GM18873 (cell line): ENCODE measurements around the gene AIM2.
"Not testable (repeated sequence)": the region's sequence is repeated elsewhere in the genome, so short reads cannot be mapped to it uniquely, and the experiment has no call there.

Source experiments
- ATAC-seq: cut with Tn5 transposase; IDR thresholded peaks from one replicate; pipeline ENCODE4 v1.9.1; 2021; ENCODE audit warnings: mild to moderate bottlenecking, moderate library complexity, moderate number of reproducible peaks; ENCODE audit not compliant: unreplicated experiment, low FRiP score

The AIM2 gene

DNA sequence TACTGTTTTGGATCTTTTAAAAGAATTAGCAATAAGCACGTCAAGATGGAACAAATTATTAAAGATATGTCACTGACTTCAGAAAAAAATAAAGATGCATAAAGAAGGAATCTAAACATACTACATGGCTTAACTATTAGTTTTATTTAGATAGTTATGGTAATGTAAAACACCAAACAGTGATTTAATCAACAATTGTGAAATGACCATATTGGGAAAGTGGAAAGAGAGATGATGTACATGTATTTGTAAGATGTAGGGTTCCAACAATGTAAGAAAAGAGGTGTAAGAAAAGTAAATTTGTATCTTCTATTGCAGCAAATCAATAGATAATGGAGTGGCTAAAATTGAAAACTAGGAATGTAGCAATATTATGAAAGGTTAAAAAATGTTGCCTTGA is 6.4 kb upstream of the AIM2 start:
- ATAC-seq = no peak

DNA sequence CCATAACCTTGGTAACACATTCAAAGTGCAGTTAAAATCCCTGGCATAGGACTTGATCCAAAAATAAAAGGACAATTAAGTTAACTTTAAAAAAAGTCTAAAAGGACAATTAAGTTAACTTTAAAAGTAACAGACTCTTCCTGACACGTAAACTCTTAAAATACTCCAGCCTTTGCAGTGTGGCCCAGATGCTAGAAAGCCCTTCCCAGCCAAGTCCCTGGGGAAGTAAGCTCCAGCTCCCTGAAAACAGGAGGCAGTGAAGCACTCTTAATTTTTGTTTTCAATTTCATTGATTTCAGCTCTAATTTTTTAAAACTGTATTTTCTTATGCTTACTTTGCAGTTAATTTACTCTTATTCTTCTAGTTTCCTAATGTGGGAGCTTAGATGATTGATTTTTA is 5.1 kb upstream of the AIM2 start:
- ATAC-seq = no peak

DNA sequence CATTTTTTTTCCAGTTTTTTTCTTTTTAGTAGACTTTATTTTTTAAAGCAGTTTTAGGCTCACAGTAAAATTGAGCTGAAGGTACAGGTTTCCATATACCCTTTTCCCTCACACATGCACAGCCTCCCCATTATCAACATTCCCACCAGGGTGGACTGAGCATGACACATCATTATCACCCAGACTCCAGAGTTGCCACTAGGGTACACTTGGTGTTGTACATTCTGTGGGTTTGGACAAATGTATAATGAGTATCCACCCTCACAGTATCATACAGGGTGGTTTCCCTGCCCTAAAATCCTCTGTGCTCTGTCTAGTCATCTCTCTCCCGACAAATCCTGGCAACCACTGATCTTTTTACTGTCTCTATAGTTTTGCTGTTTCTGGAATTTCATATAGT is 3.0 kb upstream of the AIM2 start:
- ATAC-seq = no peak

DNA sequence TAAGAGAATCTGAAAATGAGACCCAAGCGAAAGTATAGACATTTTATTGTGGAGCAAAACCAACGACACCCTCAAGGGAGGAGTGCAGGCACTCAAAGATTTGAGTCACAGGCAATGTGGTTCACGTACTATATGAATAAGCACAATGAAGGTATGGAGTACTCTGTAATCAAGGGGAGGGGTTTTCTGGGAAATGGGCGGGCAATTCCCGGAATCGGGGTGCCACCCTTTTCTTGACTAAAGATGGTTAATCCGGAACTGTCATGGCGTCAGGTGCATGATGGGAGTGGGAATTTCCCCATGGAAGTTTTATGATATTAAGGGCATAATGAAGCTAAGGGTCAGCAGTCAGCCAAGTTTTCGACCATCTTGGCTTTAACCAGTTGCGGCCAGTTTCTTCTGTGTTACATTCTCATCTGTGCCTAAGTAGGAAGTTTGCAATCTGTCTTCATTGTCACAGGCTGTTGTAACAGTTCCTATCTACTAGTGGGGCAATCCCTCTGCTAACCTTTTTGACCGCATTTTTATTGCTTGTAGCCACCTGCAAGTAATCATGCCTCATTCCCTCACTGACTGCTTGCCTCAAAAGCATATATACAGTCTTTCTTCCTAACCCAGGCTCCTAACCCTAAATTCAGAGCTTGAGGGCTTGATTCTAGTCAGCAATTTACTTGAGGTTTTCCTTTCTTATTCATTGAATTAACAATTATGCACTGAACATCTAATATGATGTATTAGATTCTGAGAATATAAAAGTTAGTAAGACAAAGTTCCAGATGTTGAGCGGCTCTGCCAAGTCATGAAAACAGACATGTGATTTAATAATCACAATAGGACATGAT is 775 bp upstream of the AIM2 start:
- peak; percentile 58 for ATAC-seq

DNA sequence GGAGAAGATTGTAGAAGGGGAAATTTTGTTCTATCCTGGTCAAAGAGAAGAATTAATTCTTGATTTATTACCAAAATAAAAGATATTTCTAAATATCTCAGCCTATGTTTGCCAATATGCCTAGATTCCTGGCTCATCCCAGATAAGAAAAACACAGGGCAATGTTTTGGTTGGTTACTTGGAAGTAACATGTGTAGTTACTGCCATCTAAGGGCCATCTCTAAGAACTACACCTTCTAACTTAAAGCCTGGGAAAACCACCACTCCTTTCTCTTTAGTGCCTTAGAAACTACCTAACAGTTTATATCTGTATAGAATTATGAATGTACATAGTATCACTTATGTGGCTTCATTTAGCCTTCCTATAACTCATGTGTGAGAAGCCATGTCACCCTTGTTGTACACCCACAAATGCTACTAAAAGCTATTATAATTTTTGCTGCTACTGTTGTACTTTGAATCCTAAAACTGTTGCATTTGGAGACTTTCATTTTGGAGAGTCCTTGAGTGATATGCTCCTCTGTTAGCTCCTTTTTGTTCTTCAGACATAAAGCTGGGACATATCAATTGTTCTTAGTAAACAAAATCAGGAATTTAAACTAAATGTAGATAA is 4.5 kb downstream of the AIM2 start:
- ATAC-seq = no peak

DNA sequence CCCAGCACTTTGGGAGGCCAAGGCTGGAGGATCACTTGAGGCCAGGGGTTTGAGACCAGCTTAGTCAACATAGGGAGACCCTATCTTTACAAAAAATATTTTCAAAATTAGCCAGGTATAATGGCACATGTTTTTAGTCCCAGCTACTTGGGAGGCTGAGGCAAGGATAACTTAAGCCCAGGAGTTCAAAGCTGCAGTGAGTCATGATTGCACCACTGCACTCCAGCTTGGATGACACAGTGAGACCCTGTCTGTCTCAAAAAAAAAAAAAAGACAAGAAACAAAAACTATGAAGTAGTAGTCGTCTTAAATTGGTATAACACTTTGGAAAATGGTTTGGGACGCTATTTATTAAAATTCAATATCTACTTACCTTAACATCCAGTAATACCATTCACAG is 7.7 kb downstream of the AIM2 start:
- no peak for ATAC-seq

DNA sequence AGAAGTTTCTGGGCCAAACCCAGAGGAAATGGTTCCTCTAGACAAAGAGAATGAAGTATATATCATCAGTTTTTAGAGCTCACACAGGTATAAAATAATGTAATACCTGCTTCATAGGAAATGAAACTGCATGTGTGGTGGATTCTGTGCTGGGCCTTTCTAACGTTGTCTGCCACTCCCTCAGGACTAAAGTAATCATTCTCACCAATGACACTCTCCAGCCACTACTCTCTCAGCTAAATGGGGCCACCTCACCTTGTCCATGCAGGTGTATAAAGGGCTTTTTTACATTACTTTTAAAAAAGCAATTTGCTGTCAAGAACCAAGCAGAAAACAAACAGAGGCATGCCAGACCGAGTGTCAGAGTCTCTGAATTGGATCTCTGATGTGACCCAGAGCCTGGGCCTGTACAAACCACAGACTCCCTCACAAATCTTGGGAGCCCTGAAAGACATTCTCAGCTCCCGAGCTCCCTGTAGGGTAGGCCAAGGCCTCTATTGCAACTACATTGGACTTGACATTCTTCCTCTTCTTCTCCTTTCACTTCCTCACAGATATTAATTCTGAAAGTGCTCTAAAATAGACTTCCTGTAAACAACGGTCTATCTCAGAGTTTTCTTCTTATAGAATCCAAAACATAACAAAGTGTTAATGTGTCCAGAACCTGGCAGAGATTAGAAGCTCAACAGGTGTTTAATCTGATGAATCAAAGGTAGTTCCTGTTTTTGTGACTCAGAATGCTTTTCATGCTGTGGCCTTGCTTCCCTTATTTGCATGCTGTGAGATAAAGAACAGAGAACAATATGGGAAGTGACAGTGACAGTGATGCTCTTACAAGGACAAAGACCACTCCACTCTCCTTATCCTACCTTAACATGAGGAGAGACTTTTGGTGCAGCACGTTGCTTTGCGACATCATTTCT is 8.6 kb downstream of the AIM2 start:
- ATAC-seq = peak; percentile 91

DNA sequence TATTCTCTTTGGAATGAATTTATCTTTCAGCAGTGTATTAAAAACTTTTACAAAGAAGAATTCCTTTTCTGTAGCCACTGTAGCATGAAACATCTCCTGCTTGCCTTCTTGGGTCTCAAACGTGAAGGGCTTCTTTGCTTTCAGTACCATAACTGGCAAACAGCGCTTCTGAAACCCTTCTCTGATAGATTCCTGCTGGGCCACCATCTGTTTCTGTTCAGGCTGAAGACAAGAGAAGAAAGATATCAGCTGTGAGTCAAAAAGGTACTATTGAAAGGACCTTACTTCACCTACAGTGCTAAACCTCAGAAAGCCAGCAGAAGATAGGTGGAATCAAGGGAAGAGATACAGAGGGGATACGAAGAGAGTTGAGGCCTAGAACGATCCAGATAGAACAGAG is 10.5 kb downstream of the AIM2 start:
- no peak for ATAC-seq

DNA sequence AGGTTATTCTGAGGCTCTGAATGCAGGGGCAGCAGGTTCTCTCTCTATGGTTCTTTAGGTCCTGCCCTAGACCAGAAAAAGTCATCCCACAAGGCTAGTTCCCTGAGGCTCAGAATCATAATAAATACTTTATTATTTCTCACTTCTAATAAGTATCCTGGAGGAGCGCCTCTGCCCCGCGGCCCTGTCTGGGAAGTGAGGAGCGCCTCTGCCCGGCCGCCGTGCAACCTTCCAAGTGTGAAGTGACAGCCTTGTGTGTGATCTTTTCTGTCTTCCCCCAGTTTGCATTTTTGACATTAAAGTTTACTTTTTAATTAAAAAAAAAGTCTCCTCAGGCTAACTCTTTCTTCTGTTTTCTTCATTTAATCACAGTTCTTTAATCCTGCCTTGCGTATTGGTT is 11.5 kb downstream of the AIM2 start:
- no peak for ATAC-seq

DNA sequence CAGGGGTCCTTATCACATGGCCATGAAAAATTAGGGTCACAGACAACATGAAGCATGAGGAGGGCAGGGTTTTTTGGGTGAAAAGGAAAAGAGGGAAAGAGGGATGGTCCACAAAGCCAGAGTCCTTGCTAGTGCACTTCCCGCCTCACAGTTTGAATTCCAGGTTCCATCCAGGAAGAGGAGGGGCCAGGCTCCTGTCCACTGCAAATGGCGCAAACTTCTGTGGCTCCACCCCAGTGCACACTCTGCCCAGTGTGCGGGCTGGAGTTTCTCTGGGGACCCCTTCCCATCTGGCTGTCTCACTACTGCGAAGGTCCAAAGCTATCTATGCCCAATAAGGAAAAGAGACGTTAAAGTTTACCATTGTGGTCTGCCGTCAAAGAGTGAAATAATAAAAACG is 17.8 kb downstream of the AIM2 start:
- ATAC-seq = no peak

DNA sequence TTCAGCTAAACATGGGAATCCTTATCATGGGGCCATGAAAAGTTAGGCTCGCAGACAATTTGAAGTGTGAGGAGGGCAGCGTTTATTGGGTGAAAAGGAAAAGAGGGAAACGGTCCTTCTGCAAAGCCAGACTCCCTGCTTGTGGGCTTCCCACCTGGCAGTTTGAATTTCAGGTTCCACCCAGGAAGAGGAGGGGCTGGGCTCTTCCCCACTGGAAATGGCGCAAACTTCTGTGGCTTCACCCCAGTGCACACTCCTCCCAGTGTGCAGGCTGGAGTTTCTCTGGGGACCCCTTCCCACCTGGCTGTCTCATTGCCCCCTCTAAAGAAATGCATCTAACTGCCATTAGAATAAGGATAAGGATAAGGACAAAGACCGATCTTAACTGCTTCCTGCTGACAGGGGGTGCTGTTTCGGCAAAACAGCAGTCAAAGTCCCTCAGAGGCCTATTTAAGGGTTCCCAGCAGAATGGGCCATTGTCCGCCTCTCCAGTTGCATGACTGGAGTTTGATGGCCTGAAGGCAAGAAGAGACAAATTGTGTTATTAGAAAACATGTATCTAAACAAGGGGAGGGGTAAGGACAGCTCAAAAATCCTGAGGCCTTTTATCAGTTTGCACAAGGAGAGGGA is 20.4 kb downstream of the AIM2 start:
- no peak for ATAC-seq

DNA sequence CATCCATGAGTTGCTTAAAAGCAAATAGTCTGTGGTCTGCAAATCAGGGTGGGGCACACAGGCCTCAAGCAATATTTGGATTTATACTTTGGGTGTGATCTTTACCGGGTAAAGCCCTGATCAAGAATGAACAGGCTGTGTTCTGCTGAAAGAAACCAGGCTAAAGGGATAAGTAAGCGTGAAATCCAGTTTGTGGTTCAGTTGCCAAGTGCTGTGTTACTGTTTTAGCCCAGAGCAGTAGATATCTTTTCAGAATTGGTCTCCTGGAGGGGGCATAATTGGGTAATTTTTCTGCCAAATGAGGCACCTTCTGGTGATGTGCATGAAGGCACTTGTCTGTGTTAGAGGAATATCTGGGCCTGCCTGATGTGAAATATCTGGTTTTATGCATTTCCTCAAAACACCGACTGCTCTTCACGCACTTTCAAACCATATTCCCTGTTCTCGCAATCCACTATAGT is 21.4 kb downstream of the AIM2 start:
- no peak for ATAC-seq

DNA sequence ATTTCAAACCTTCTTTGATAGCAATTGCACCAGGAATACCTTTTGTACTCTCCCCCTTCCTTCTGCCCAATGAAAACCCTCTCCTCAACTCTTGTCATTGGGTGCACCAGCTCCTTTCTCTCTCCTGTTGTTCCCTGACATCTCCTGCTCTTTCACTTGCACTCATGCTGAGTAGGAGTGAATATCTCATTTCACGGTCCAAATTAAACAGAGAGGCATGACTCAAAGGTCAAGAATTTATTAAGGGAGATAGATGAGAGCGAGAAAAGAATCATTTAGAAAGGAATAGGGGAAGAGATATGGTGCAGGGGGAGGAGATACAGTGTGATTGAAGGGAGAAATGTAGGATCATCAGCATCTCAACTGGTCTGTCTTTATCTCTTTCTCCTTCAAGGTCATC is 22.1 kb downstream of the AIM2 start:
- ATAC-seq = no peak

DNA sequence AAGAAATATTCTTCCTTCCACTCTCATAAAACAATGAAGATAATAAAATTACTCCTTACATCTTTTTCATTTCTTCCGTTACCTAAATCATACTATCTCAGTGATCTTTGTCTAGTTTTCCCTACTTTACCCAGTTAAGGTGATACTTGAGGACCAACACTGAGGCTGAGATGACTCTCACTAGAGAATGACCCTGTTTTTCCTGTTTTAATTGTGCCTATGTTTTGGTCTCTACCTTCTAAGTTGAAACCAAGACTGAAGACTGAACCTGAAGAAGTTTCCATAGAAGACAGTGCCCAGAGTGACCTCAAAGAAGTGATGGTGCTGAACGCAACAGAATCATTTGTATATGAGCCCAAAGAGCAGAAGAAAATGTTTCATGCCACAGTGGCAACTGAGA is 25.1 kb downstream of the AIM2 start:
- no peak for ATAC-seq

DNA sequence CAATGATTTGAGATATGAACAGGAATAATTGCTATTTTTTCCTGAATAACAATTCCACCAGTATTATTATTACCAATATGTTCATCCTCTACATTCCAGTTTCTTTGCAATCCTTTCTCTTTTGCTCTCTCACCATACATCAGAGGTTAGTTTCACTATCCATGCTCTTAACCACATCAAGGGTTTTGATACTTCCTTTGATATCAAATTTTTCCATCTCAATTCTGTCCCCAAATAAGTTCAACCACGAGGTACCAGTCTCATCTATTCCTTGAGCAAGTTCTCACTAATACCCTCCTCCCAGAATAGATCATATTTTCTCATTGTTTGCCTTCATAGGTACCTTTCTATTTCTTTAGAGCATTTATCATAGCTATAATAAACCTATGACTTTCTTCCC is 30.1 kb downstream of the AIM2 start:
- not testable (repeated sequence) for ATAC-seq

DNA sequence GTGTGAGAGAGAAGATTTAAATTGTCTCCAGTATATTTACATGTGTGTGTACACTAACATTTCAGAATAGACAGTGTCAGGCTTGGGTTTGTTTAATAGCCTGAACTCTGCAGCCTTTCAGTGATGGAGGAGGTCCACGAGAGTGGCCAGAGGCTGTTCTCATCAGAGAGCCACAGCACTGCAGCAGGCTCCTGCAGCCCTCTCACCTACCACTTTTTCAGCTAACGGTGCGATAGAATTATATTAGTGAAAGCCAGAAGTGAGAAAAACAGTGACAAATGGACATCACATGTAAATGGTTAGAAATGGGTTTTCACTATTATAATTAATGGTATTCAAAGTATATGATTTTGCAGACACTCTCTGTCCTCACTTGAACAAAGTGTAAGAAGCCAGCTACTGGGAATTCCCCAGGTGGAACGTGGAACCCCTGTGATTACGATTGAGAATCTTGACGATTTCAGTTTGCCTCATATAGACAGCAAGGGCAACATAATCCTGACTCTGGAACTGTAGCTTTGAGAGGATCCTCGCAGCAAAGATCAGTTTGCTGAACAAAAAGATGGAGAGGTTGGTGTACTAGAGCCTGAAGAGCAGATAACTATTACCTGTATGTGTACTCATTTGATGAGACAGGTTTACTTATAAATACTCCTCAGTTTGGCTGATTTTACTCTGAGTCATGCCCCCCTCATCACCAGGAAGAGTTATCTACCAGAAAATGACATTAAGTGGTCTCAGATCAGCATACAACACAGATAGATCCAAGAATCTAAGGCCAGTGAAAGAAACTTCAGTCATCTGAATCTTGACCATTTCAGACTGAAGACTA is 35.5 kb downstream of the AIM2 start:
- no peak for ATAC-seq

DNA sequence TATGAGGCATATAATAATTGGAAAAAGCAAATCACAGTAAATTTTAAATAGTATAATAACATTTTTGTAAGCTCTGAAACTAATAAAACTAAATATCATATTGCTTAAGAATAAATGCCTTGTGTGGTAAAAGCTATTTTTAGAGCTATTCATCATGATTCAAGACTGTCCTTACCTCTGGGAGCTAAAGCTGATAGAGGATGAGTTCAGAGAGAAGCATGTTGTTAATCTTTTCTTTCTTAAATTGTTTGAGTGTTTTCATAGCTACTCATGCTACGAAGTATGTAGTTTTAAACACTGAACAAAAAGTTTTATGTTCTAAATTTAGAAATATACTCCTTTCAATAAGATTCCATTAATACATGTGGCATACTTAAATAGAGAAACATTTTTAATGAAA is 36.4 kb downstream of the AIM2 start:
- ATAC-seq = no peak

DNA sequence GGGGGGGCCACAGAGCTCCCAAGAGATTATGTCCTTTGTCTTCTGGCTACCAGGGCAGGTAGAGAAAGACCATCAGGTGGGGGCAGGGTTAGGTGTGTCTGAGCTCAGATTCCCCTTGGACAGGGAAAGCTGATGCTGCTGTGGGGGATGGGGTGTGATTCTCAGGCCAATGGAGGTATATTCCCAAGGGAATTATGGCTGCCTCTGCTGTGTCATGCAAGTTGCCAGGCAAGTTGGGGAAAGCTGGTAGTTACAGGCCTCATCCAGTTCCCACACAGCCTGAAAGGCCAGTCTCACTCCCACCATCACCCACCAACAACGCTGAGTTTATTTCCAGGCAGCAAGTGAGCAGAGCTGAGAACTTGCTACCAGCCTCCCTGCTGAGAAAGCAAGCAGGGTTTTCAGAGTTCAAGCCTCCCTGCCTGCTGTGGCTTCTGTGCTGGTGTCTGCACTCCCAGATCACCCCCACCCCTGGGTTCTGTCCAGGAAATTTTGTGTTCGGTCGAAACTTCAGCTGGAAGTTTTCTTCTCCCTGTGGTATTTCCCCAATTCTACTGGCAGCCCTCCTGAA is 45.6 kb downstream of the AIM2 start:
- no peak for ATAC-seq

DNA sequence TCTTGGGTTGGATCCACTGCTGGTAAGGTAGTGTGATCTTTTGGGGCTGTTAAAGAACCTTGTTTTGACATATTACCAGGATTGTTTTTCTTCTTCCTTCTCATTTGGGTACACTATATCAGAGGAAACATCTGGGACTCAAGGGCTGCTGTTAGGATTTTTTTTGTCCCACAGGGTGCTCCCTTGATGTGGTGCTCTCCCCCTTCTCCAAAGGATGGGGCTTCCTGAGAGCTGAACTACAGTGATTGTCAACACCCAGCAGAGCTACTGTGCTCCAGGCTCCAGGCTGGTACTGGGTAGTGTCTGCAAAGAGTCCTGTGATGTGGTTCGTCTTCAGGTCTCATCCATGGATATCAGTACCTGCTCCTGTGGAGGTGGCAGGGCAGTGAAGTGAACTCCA is 46.3 kb downstream of the AIM2 start:
- no peak for ATAC-seq
